PC-3 (cell line): ENCODE measurements around the gene RIN1. TPM values are rescaled to one million over a fixed set of nuclear protein-coding genes. Genes with fewer than 3 reads are reported as not detected.

Experiments
- ATAC-seq: fragments of 200-7000 bp; cut with Tn5 transposase; 2 replicates; pipeline ENCODE4 v1.9.1; 2020; ENCODE audit warnings: mild to moderate bottlenecking, moderate library complexity
- BruUV-seq: library from RNA; stranded (reverse); fragments of 400-500 nt; replicated peaks from 2 replicates; lab custom pipeline; 2021; lab: Mats Ljungman, UMichigan
- CTCF ChIA-PET: fragments of 300-600 bp; sonication (Branson Sonifier 250); formaldehyde crosslinking; loops from one replicate; lab custom pipeline; 2022; ENCODE audit warnings: antibody characterized with exemption; lab: Charles Lee
- POLR2A ChIA-PET: fragments of 300-600 bp; sonication (Branson Sonifier 250); formaldehyde crosslinking; loops from one replicate; lab custom pipeline; 2022; ENCODE audit warnings: antibody characterized with exemption; ENCODE audit not compliant: unreplicated experiment; lab: Charles Lee
- DNase-seq: peaks from one replicate; pipeline ENCODE4 v3.0.0-alpha.2; 2015
- H2AFZ ChIP-seq: fragments of 300-600 bp; sonication (generic); 2 replicates; pipeline ENCODE4 v1.6.0; 2016; ENCODE audit warnings: antibody characterized with exemption, low read length
- H3F3A ChIP-seq: fragments of 300-600 bp; sonication (generic); one replicate; pipeline ENCODE4 v1.6.0; 2017; ENCODE audit warnings: antibody characterized with exemption, low read length, control low read depth, mild to moderate bottlenecking; ENCODE audit not compliant: unreplicated experiment
- H3K27ac ChIP-seq: fragments of 300-600 bp; sonication (generic); 2 replicates; pipeline ENCODE4 v1.5.1; 2016; ENCODE audit warnings: mild to moderate bottlenecking, low read length
- H3K27me3 ChIP-seq: fragments of 300-600 bp; sonication (generic); 2 replicates; pipeline ENCODE4 v1.6.1; 2016; ENCODE audit warnings: low read length, mixed read lengths
- H3K36me3 ChIP-seq: fragments of 300-600 bp; sonication (generic); 2 replicates; pipeline ENCODE4 v1.6.1; 2016; ENCODE audit warnings: low read depth, mixed run types, low read length, mixed read lengths
- H3K4me1 ChIP-seq: fragments of 300-600 bp; sonication (generic); 2 replicates; pipeline ENCODE4 v1.5.1; 2016; ENCODE audit warnings: low read length; ENCODE audit not compliant: insufficient read depth
- H3K4me2 ChIP-seq: fragments of 300-600 bp; sonication (generic); 2 replicates; pipeline ENCODE4 v1.6.0; 2016; ENCODE audit warnings: low read length
- H3K4me3 ChIP-seq: fragments of 300-600 bp; sonication (generic); 2 replicates; pipeline ENCODE4 v1.5.1; 2016; ENCODE audit warnings: mild to moderate bottlenecking, low read length, mixed read lengths
- H3K79me2 ChIP-seq: fragments of 300-600 bp; sonication (generic); 2 replicates; pipeline ENCODE4 v1.6.1; 2017; ENCODE audit warnings: low read length, mixed read lengths
- H3K9ac ChIP-seq: fragments of 300-600 bp; sonication (generic); 2 replicates; pipeline ENCODE4 v1.6.0; 2016; ENCODE audit warnings: mild to moderate bottlenecking, low read length
- H3K9me2 ChIP-seq: fragments of 300-600 bp; sonication (generic); replicated peaks from 2 replicates; pipeline ENCODE4 v1.6.1; 2016; ENCODE audit warnings: mixed run types, low read length, mixed read lengths
- H3K9me3 ChIP-seq: fragments of 300-600 bp; sonication (generic); 2 replicates; pipeline ENCODE4 v1.6.1; 2016; ENCODE audit warnings: low read length, mixed read lengths
- H4K20me1 ChIP-seq: fragments of 300-600 bp; sonication (generic); 2 replicates; pipeline ENCODE4 v1.6.1; 2016; ENCODE audit warnings: low read length, mixed read lengths
- EZH2 ChIP-seq: fragments of 300-600 bp; sonication (generic); IDR thresholded peaks from one replicate; pipeline ENCODE4 v1.6.1; 2017; ENCODE audit warnings: antibody characterized with exemption, mild to moderate bottlenecking, low read length; ENCODE audit not compliant: unreplicated experiment
- EZH2phosphoT487 ChIP-seq: fragments of 300-600 bp; sonication (generic); IDR thresholded peaks from 2 replicates; pipeline ENCODE4 v1.6.1; 2018; ENCODE audit warnings: mild to moderate bottlenecking, antibody characterized with exemption, low read length, borderline replicate concordance
- intact Hi-C: fragments of 100-400 bp; cut with micrococcal nuclease; formaldehyde crosslinking; loops from 2 replicates; pipeline ENCODE4 v1.9.0; 2023
- total RNA-seq: library from RNA; depleted of rRNA; stranded (reverse); fragments of >200 nt; gene quantifications from 2 replicates; pipeline ENCODE4 v1.2.3, GENCODE V29; 2014
- TF ChIP-seq, protein P1 (sequence below): fragments of 300-600 bp; sonication (generic); conservative IDR thresholded peaks from 2 replicates; pipeline ENCODE4 v1.5.1; 2017; ENCODE audit warnings: antibody characterized with exemption, low read depth, mild to moderate bottlenecking, low read length

The RIN1 gene
- total RNA-seq, 1 experiment from 2014 or later, result 41.2 TPM

DNA sequence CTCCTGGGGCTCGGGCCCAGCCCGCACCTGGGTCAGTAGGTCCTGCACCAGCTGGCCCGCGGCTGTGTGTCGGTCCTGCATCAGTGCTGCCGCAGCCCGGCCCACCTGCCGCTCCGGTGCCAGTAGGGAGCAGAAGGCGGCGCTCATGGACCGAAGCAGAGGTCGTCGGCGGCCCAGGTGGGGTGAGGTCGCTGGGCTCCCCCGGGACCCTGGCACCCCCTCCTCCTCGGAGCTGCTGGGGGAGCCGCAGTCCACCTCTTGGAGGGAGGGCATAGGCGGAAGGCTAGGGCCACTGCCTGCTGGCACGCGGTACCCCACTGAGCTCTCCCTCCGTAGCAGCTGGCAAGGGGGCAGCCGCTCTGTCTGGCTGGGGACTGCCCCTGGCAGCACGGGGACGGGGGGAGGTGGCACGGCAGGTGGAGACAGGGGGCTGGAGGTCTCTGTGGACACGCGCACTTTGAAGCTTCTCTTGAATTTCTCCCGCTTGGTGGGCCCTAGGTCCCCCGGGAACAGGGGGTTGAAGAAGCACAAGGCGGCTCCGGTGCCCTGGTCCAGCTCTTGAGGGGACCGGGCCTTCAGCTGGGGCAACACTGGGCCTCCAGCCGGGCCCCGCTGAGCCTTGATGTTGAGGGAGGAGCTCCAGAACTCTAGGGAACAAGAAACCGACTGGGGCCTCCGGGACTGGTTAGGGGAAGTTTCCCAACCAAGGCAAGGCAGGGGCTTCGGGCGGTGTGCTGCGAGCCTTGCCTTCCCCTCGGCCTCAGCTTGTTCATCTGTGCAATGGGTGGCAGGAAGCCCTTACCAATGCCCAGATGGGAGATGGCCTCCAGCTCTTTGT is 1.4 kb downstream of the RIN1 start:
- Histone ChIP-seq H3F3A (peaks cover 7% of the 10 kb centered on the region), H3K36me3 (peaks cover 22% of the 10 kb centered on the region; the same call in 1 of the 2 replicates), H4K20me1 (no peaks in the 10 kb centered on the region), H3K27me3 (no peaks in the 10 kb centered on the region), H3K4me3 (peak overlapping the region; percentile 81), H3K4me1 (peaks cover 31% of the 10 kb centered on the region), H3K27ac (peak overlapping the region; percentile 96), H2AFZ (no peak overlapping the region), H3K9ac (peak overlapping the region; percentile 96), H3K79me2 (peaks cover 17% of the 10 kb centered on the region), H3K9me2 (no peaks in the 10 kb centered on the region), H3K4me2 (peak overlapping the region; percentile 96), H3K9me3 (no peaks in the 10 kb centered on the region)
- DNase-seq, result no peak
- ChIA-PET POLR2A (interaction anchor here (0.7 to 1.9 kb wide), 3 partner anchors 8 to 22 kb away, joined by 3 to 16 read pairs (median 3); no protein-coding TSS in a partner anchor), CTCF (interaction anchor here (1.1 to 2.6 kb wide), 4 partner anchors 23 to 77 kb away, joined by 3 to 21 read pairs (median 8); partner anchors contain the start of gene YIF1A)
- intact Hi-C loops, result no loop called here
- ATAC-seq, result no peak
- TF ChIP-seq, protein P1, sequence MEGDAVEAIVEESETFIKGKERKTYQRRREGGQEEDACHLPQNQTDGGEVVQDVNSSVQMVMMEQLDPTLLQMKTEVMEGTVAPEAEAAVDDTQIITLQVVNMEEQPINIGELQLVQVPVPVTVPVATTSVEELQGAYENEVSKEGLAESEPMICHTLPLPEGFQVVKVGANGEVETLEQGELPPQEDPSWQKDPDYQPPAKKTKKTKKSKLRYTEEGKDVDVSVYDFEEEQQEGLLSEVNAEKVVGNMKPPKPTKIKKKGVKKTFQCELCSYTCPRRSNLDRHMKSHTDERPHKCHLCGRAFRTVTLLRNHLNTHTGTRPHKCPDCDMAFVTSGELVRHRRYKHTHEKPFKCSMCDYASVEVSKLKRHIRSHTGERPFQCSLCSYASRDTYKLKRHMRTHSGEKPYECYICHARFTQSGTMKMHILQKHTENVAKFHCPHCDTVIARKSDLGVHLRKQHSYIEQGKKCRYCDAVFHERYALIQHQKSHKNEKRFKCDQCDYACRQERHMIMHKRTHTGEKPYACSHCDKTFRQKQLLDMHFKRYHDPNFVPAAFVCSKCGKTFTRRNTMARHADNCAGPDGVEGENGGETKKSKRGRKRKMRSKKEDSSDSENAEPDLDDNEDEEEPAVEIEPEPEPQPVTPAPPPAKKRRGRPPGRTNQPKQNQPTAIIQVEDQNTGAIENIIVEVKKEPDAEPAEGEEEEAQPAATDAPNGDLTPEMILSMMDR, result no peak
- no peak for TF ChIP-seq EZH2phosphoT487
- no peak for TF ChIP-seq EZH2
- BruUV-seq, result no TSS peak

DNA sequence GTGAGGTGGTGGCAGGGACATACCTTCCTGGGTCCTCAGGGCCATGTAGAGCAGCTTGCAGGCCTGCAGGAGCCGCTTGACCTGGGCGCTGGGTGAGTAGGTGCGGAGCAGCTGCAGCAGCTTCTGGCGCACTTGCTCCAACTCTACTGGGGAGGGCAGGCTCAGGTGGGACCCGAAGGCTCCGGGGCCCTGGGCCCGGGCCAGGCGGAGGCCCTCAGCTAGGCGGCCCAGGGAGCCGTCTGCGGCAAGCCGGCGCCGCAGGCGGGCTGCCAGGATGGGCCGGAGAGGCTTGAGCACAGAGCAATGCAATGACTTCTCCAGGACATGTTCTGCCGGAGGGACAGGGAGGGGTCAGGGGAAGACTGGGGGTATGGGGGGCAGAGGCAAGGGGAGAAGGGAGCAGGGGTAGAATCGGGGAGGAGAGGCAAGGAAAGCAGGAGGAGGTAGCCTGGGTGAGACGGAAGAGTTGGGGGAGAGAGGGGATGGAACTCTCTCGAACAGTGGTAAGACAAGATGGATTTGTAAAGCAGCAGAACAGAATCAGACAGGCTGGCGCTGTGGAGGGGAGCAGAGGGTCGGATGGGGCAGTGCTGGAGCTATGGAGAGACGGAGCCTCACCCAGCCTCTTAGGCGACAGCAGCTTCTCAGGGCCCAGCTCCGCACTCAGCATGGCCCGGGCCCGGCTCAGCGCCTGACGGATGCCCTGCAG is 2.2 kb downstream of the RIN1 start:
- TF ChIP-seq, protein P1, result no peak
- TF ChIP-seq EZH2, result no peak
- no peak for TF ChIP-seq EZH2phosphoT487
- H3K79me2 ChIP-seq, result peaks cover 17% of the 10 kb centered on the region
- no peak overlapping the region for H2AFZ ChIP-seq
- H3K4me3 ChIP-seq, result no peak overlapping the region
- CTCF ChIA-PET, result interaction anchor here (2.6 kb wide), 1 partner anchor 22 kb away, joined by 21 read pairs; no protein-coding TSS in a partner anchor
- H4K20me1 ChIP-seq, result no peaks in the 10 kb centered on the region
- intact Hi-C loops, result no loop called here
- H3K9ac ChIP-seq, result no peak overlapping the region
- peaks cover 31% of the 10 kb centered on the region for H3K4me1 ChIP-seq
- H3K4me2 ChIP-seq, result no peak overlapping the region
- H3K9me2 ChIP-seq, result no peaks in the 10 kb centered on the region
- no peak for ATAC-seq
- peaks cover 7% of the 10 kb centered on the region for H3F3A ChIP-seq
- no peak for DNase-seq
- POLR2A ChIA-PET, result no interaction called here
- H3K9me3 ChIP-seq, result no peaks in the 10 kb centered on the region
- H3K36me3 ChIP-seq, result peaks cover 22% of the 10 kb centered on the region; the same call in 1 of the 2 replicates
- H3K27ac ChIP-seq, result no peak overlapping the region
- H3K27me3 ChIP-seq, result no peaks in the 10 kb centered on the region
- no TSS peak for BruUV-seq
